HG03342 (cell line): ENCODE data around the gene SEMA4G.
A peak's percentile ranks its signal among the peaks of the same experiment; 100 is the strongest.

Source experiments
- ATAC-seq: cut with Tn5 transposase; IDR thresholded peaks from one replicate; pipeline ENCODE4 v1.9.1; 2021; ENCODE audit warnings: mild to moderate bottlenecking, moderate library complexity; ENCODE audit not compliant: unreplicated experiment

SEMA4G gene

GRCh38 chr10:101007099-101007711, 37.9 kb downstream of the SEMA4G start:
- ATAC-seq, result no peak

- ATAC-seq, result no peak
Measured at GRCh38 chr10:101007915-101008822, 38.9 kb downstream of the SEMA4G start.

GRCh38 chr10:101008823-101009423, 39.6 kb downstream of the SEMA4G start:
- ATAC-seq, result no peak

- ATAC-seq, result no peak
Measured at GRCh38 chr10:101010329-101010728, 41.0 kb downstream of the SEMA4G start.

- ATAC-seq, result no peak
Measured at GRCh38 chr10:101011517-101012423, 42.5 kb downstream of the SEMA4G start.

- peak; percentile 69 for ATAC-seq
Measured at GRCh38 chr10:101012525-101013364, 43.4 kb downstream of the SEMA4G start.

GRCh38 chr10:101013365-101013825, 44.1 kb downstream of the SEMA4G start:
- no peak for ATAC-seq

- no peak for ATAC-seq
Measured at GRCh38 chr10:101014230-101014884, 45.1 kb downstream of the SEMA4G start.

- ATAC-seq, result no peak
Measured at GRCh38 chr10:101014966-101015581, 45.8 kb downstream of the SEMA4G start.

- ATAC-seq, result no peak
Measured at GRCh38 chr10:101015582-101015973, 46.3 kb downstream of the SEMA4G start.

GRCh38 chr10:101016814-101017213, 47.5 kb downstream of the SEMA4G start:
- no peak for ATAC-seq

- no peak for ATAC-seq
Measured at GRCh38 chr10:101018118-101018599, 48.9 kb downstream of the SEMA4G start.

- no peak for ATAC-seq
Measured at GRCh38 chr10:101018600-101019439, 49.5 kb downstream of the SEMA4G start.
